GM12878 (cell line): Measurements from ENCODE around the gene ATAD5. TPM values are rescaled to one million over a fixed set of nuclear protein-coding genes. Genes with fewer than 3 reads are reported as not detected.

Experiments
- ATAC-seq: fragments of 200-7000 bp; cut with Tn5 transposase; 3 replicates; pipeline ENCODE4 v1.9.1; 2020; ENCODE audit warnings: mild to moderate bottlenecking, moderate library complexity
- BruUV-seq: library from RNA; stranded (reverse); fragments of 400-500 nt; replicated peaks from 2 replicates; lab custom pipeline; 2021; lab: Mats Ljungman, UMichigan
- CTCF ChIA-PET: fragments of 300-600 bp; sonication (Branson Sonifier 250); formaldehyde crosslinking; extraction: SDS; loops from one replicate; lab custom pipeline; 2021; ENCODE audit warnings: inconsistent platforms; lab: Yijun Ruan, JAX
- POLR2A ChIA-PET: fragments of 350-600 bp; formaldehyde crosslinking; extraction: SDS; loops from one replicate; lab custom pipeline; 2021; ENCODE audit warnings: inconsistent platforms; lab: Charles Lee
- RAD21 ChIA-PET: fragments of 300-600 bp; sonication (Branson Sonifier 250); formaldehyde crosslinking; loops from one replicate; lab custom pipeline; 2023; ENCODE audit warnings: antibody characterized with exemption; ENCODE audit not compliant: unreplicated experiment; lab: Charles Lee
- SMC1A ChIA-PET: fragments of 300-600 bp; sonication (Branson Sonifier 250); formaldehyde crosslinking; loops from one replicate; lab custom pipeline; 2023; ENCODE audit not compliant: unreplicated experiment, uncharacterized antibody; lab: Charles Lee
- DNase-seq: peaks from one replicate; pipeline ENCODE4 v3.0.0-alpha.2; 2011; ENCODE audit warnings: low read depth, low spot score
- FAIRE-seq: peaks from 3 replicates; lab custom pipeline; 2011; peaks lifted over from hg19 to GRCh38; lab: Jason Lieb, UNC
- H2AFZ ChIP-seq: 2 replicates; pipeline ENCODE4 v1.6.0; 2011; ENCODE audit warnings: low read depth, low read length, control low read depth; ENCODE audit not compliant: control insufficient read depth
- H3K27ac ChIP-seq: 2 replicates; pipeline ENCODE4 v1.5.1; 2011; ENCODE audit warnings: control low read depth; ENCODE audit not compliant: control insufficient read depth, insufficient read depth
- H3K27me3 ChIP-seq, 2 experiments: replicated peaks in 1 of 2; 2 replicates each; pipeline versions ENCODE4 v1.6.0 to v1.6.1; 2011; ENCODE audit warnings: low read length in 1 of 2; ENCODE audit not compliant: control insufficient read depth in 2 of 2, insufficient read depth in 2 of 2
- H3K36me3 ChIP-seq, 2 experiments: 2 replicates each; pipeline ENCODE4 v1.5.1; 2011; ENCODE audit warnings: low read length in 1 of 2; ENCODE audit not compliant: control insufficient read depth in 2 of 2, insufficient read depth in 2 of 2
- H3K4me1 ChIP-seq: 2 replicates; pipeline ENCODE4 v1.6.1; 2011; ENCODE audit warnings: mild to moderate bottlenecking, low read length, moderate library complexity, mixed read lengths; ENCODE audit not compliant: control insufficient read depth, insufficient read depth
- H3K4me2 ChIP-seq: 2 replicates; pipeline ENCODE4 v1.6.0; 2011; ENCODE audit warnings: control low read depth; ENCODE audit not compliant: control insufficient read depth, insufficient read depth
- H3K4me3 ChIP-seq: fragments of 200-600 bp; sonication (generic); 2 replicates; pipeline ENCODE4 v1.5.1; 2016
- H3K79me2 ChIP-seq: 2 replicates; pipeline ENCODE4 v1.6.0; 2011; ENCODE audit warnings: low read length; ENCODE audit not compliant: control insufficient read depth, insufficient read depth
- H3K9ac ChIP-seq: 2 replicates; pipeline ENCODE4 v1.8.0; 2011; ENCODE audit warnings: low read length, control low read depth, mixed read lengths; ENCODE audit not compliant: control insufficient read depth, insufficient read depth
- H3K9me3 ChIP-seq: replicated peaks from 3 replicates; pipeline ENCODE4 v1.5.1; 2011; ENCODE audit warnings: mild to moderate bottlenecking, low read length; ENCODE audit not compliant: control insufficient read depth, insufficient read depth
- H4K20me1 ChIP-seq: 2 replicates; pipeline ENCODE4 v1.6.0; 2011; ENCODE audit not compliant: control insufficient read depth, insufficient read depth
- CREB1 ChIP-seq: IDR thresholded peaks from 2 replicates; pipeline ENCODE4 v1.6.1; 2012; ENCODE audit warnings: low read depth, mild to moderate bottlenecking, inconsistent platforms
- CREM ChIP-seq: IDR thresholded peaks from 2 replicates; pipeline ENCODE4 v1.6.1; 2014; ENCODE audit warnings: antibody characterized with exemption, low read depth
- RUNX3 ChIP-seq: IDR thresholded peaks from 2 replicates; pipeline ENCODE4 v1.6.1; 2012; ENCODE audit warnings: low read length, inconsistent platforms
- SUZ12 ChIP-seq: fragments of 200-600 bp; sonication (generic); IDR thresholded peaks from one replicate; pipeline ENCODE4 v1.6.1; 2018; ENCODE audit warnings: antibody characterized with exemption, mild to moderate bottlenecking; ENCODE audit not compliant: unreplicated experiment
- ZNF274 ChIP-seq: IDR thresholded peaks from one replicate; pipeline ENCODE4 v1.8.0; 2011; ENCODE audit not compliant: insufficient read length, insufficient read depth
- WGBS: methylation state at CpG from one replicate; pipeline ENCODE4 v1.1.6; 2016; ENCODE audit warnings: low lambda C conversion rate; ENCODE audit not compliant: insufficient replicate concordance, insufficient coverage; ENCODE audit errors: missing lambda C conversion rate; 5-methylcytosine and 5-hydroxymethylcytosine counted together
- in situ Hi-C: fragments of 300-500 bp; cut with MboI; formaldehyde crosslinking; loops from 9 replicates; pipeline ENCODE4 v1.14.3; 2018; ENCODE audit warnings: mixed read lengths
- intact Hi-C: fragments of 100-400 bp; cut with micrococcal nuclease; formaldehyde crosslinking; loops from one replicate; pipeline ENCODE4 v1.14.2; 2022; ENCODE audit not compliant: unreplicated experiment
- polyA plus RNA-seq, 11 experiments: library from polyadenylated mRNA; depleted of rRNA in 4 of 11; unstranded in 6 of 11; stranded (reverse) in 5 of 11; fragments of >200 nt; fragmentation: Nextera tagmentation in 4 of 11; fragmentation: Illumina TruSeq in 1 of 11; extraction: Ambion mirVana in 4 of 11; extraction: Trizol in 1 of 11; gene quantifications; 1 replicate in 1 of 11; 2 replicates in 10 of 11; pipeline versions ENCODE4 v1.2.1 to v1.2.3, GENCODE V29; 2011 to 2016; ENCODE audit warnings: inconsistent platforms in 2 of 11, missing spikeins in 2 of 11, low read depth in 1 of 11
- total RNA-seq, 4 experiments: library from RNA; depleted of rRNA in 3 of 4; stranded (reverse); fragments of >200 nt in 3 of 4; fragmentation: Illumina TruSeq in 1 of 4; extraction: Trizol in 1 of 4; gene quantifications; 2 replicates each; pipeline versions ENCODE4 v1.2.1 to v1.2.3, GENCODE V29; 2013 to 2021
- TF ChIP-seq, protein P1 (sequence below): fragments of 450-650 bp; IDR thresholded peaks from 2 replicates; pipeline ENCODE4 v1.6.1; 2014; ENCODE audit warnings: mild to moderate bottlenecking
- TF ChIP-seq, protein P2 (sequence below): IDR thresholded peaks from 2 replicates; pipeline ENCODE4 v1.6.1; 2012; ENCODE audit warnings: improper control_type of control experiment, low read depth, low read length; ENCODE audit not compliant: insufficient replicate concordance
- TF ChIP-seq, protein P3 (sequence below): fragments of 450-650 bp; IDR thresholded peaks from 2 replicates; pipeline ENCODE4 v1.6.1; 2016; ENCODE audit warnings: mild to moderate bottlenecking

ATAD5 gene
- total and polyA plus RNA-seq, 10 of the 15 experiments (the other 5 are each of a cell fraction or from before 2014, with no cell fraction given) = 3.8 to 19.7 (median 13.2) TPM

DNA sequence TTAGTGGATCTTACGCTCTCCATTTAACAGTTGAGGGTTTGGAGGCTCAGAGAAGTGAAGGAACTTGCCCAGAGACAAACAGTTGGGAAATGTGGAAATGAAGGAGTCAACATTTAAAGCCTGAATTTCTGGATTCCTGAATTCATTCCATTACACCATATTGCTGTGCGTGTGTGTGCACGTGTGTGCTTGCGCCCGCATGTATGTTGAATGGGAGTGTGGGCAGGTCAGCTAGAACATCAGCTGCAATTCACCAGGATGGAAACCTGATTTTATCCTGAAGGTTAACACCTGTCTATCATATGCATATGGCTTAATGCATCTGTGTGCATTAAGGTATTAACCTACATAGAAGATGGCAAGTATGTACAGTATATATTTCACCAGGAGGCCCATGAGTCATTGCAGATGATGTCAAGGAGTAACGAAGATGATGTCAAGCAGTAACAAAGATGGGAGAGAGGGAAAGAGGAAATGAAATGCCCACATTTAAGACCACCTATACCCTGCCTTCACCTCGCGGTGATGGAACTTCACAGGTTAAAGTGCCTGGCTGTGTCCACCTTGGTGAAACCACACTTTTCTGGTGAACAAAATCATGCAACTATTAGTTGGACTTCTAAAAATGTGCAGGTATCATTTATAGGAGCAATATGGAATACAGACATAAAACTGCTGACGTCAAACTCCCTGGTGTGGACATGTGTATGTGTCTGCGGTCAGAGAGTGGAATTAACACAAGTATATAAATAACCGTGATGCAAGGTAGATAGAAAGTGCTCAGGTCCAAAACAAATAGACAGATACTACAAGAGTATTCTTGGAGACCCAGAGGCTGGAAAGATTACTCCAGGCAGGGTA, 89.1 kb downstream of the ATAD5 start:
- RAD21 ChIA-PET = interaction anchor here (1.6 kb wide), 1 partner anchor 17 kb away, joined by 3 read pairs; no protein-coding TSS in a partner anchor
- H2AFZ ChIP-seq = no peak overlapping the region; the same call in 1 of the 2 replicates

More for the DNA sequence above, 89.1 kb downstream of the ATAD5 start:
- Histone ChIP-seq H3K9me3 (no peaks in the 10 kb centered on the region), H3K4me1 (no peaks in the 10 kb centered on the region; the same call in 1 of the 2 replicates)
- DNase-seq = no peak
- CTCF ChIA-PET = no interaction called here
- intact Hi-C loops = no loop called here
- TF ChIP-seq RUNX3 = 0 out of 2 replicates have a peak, but pooled peaks have one; percentile 50
- peak; percentile 51; the same call in 1 of the 2 replicates for TF ChIP-seq CREB1
- TF ChIP-seq, protein P1, sequence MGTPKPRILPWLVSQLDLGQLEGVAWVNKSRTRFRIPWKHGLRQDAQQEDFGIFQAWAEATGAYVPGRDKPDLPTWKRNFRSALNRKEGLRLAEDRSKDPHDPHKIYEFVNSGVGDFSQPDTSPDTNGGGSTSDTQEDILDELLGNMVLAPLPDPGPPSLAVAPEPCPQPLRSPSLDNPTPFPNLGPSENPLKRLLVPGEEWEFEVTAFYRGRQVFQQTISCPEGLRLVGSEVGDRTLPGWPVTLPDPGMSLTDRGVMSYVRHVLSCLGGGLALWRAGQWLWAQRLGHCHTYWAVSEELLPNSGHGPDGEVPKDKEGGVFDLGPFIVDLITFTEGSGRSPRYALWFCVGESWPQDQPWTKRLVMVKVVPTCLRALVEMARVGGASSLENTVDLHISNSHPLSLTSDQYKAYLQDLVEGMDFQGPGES = no peak
- peak; percentile 39; the same call in 1 of the 2 replicates for TF ChIP-seq CREM
- TF ChIP-seq SUZ12 = no peak
- TF ChIP-seq, protein P2, sequence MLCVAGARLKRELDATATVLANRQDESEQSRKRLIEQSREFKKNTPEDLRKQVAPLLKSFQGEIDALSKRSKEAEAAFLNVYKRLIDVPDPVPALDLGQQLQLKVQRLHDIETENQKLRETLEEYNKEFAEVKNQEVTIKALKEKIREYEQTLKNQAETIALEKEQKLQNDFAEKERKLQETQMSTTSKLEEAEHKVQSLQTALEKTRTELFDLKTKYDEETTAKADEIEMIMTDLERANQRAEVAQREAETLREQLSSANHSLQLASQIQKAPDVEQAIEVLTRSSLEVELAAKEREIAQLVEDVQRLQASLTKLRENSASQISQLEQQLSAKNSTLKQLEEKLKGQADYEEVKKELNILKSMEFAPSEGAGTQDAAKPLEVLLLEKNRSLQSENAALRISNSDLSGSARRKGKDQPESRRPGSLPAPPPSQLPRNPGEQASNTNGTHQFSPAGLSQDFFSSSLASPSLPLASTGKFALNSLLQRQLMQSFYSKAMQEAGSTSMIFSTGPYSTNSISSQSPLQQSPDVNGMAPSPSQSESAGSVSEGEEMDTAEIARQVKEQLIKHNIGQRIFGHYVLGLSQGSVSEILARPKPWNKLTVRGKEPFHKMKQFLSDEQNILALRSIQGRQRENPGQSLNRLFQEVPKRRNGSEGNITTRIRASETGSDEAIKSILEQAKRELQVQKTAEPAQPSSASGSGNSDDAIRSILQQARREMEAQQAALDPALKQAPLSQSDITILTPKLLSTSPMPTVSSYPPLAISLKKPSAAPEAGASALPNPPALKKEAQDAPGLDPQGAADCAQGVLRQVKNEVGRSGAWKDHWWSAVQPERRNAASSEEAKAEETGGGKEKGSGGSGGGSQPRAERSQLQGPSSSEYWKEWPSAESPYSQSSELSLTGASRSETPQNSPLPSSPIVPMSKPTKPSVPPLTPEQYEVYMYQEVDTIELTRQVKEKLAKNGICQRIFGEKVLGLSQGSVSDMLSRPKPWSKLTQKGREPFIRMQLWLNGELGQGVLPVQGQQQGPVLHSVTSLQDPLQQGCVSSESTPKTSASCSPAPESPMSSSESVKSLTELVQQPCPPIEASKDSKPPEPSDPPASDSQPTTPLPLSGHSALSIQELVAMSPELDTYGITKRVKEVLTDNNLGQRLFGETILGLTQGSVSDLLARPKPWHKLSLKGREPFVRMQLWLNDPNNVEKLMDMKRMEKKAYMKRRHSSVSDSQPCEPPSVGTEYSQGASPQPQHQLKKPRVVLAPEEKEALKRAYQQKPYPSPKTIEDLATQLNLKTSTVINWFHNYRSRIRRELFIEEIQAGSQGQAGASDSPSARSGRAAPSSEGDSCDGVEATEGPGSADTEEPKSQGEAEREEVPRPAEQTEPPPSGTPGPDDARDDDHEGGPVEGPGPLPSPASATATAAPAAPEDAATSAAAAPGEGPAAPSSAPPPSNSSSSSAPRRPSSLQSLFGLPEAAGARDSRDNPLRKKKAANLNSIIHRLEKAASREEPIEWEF = no peak
- no peak for TF ChIP-seq ZNF274
- TF ChIP-seq, protein P3, sequence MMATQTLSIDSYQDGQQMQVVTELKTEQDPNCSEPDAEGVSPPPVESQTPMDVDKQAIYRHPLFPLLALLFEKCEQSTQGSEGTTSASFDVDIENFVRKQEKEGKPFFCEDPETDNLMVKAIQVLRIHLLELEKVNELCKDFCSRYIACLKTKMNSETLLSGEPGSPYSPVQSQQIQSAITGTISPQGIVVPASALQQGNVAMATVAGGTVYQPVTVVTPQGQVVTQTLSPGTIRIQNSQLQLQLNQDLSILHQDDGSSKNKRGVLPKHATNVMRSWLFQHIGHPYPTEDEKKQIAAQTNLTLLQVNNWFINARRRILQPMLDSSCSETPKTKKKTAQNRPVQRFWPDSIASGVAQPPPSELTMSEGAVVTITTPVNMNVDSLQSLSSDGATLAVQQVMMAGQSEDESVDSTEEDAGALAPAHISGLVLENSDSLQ = no peak
- TF ChIP-seq, all 136 proteins: peak for 3
- Histone ChIP-seq H3K4me3 (no peak overlapping the region), H3K27me3 (peaks cover 0 to 2% of the 10 kb centered on the region in 2 experiments; a peak in 1 of 4 replicates), H3K9ac (no peak overlapping the region), H3K27ac (no peak overlapping the region), H3K4me2 (peak overlapping the region; percentile 70), H3K36me3 (no peaks in the 10 kb centered on the region), H4K20me1 (no peaks in the 10 kb centered on the region), H3K79me2 (no peaks in the 10 kb centered on the region)
- SMC1A ChIA-PET = no interaction called here
- peak; percentile 42 for ATAC-seq
- WGBS = 66% methylated on average over 11 of the region's 11 CpGs
- in situ Hi-C loops = no loop called here
- POLR2A ChIA-PET = no interaction called here
- FAIRE-seq = peak; percentile 38
- BruUV-seq = no TSS peak
